Thymus (tissue), 11 donors: ENCODE data around the gene TBC1D10A. TPM values are rescaled to one million over a fixed set of nuclear protein-coding genes. Genes with fewer than 3 reads are reported as not detected.

ENCODE experiments used
- DNase-seq, 9 donors: peaks; one replicate each; pipeline ENCODE4 v3.0.0-alpha.2; 2013; ENCODE audit warnings: low spot score in 9 of 9, low read depth in 6 of 9, missing footprints in 1 of 9
- H3K27ac ChIP-seq, 2 donors: one replicate each; pipeline ENCODE4 v1.5.1; 2013; ENCODE audit warnings: control low read depth in 1 of 2, low read depth in 1 of 2, low read length in 1 of 2, mild to moderate bottlenecking in 1 of 2, moderate library complexity in 1 of 2
- H3K27me3 ChIP-seq, 2 donors: one replicate each; pipeline ENCODE4 v1.5.1; 2013; ENCODE audit warnings: low read length in 1 of 2; ENCODE audit not compliant: control insufficient read depth in 2 of 2, insufficient read depth in 1 of 2
- H3K36me3 ChIP-seq, 2 donors: one replicate each; pipeline ENCODE4 v1.5.1; 2013; ENCODE audit warnings: low read length in 1 of 2, mild to moderate bottlenecking in 1 of 2, moderate library complexity in 1 of 2; ENCODE audit not compliant: control insufficient read depth in 2 of 2, insufficient read depth in 2 of 2
- H3K4me1 ChIP-seq, 2 donors: one replicate each; pipeline ENCODE4 v1.5.1; 2013; ENCODE audit warnings: low read length in 2 of 2; ENCODE audit not compliant: control insufficient read depth in 2 of 2, insufficient read depth in 2 of 2
- H3K4me3 ChIP-seq, 2 donors: one replicate each; pipeline ENCODE4 v1.5.1; 2013; ENCODE audit warnings: low read length in 2 of 2, control low read depth in 1 of 2, mild to moderate bottlenecking in 1 of 2
- H3K9me3 ChIP-seq, 2 donors: one replicate each; pipeline ENCODE4 v1.5.1; 2013; ENCODE audit warnings: low read length in 1 of 2, mild to moderate bottlenecking in 1 of 2; ENCODE audit not compliant: control insufficient read depth in 2 of 2, insufficient read depth in 1 of 2
- WGBS: extraction: QIAGEN DNeasy Blood & Tissue Kit; methylation state at CpG from one replicate; pipeline ENCODE4 v1.1.7; 2013; 5-methylcytosine and 5-hydroxymethylcytosine counted together
- polyA plus RNA-seq: library from polyadenylated mRNA; stranded (reverse); fragments of 200-250 nt; gene quantifications from one replicate; pipeline ENCODE4 v1.2.3, GENCODE V29; 2013
- total RNA-seq: library from RNA; stranded (reverse); fragments of 120-200 nt; gene quantifications from one replicate; pipeline ENCODE4 v1.2.4, GENCODE V29; 2013
- donor health status: healthy.

The TBC1D10A gene
- total and polyA plus RNA-seq, 2 donors: 25.6 to 39.0 TPM

GRCh38 chr22:30326255-30326705 is 461 bp downstream of the TBC1D10A start:
- no peak for DNase-seq

GRCh38 chr22:30325724-30326254 is 952 bp downstream of the TBC1D10A start:
- H3K4me1 ChIP-seq: peaks cover 33 to 56% of the 10 kb centered on the region in 2 donors
- 46% methylated on average over 14 of the region's 14 CpGs for WGBS
- no peaks in the 10 kb centered on the region for H3K27me3 ChIP-seq
- H3K4me3 ChIP-seq: peak overlapping the region; percentile 73 to 89
- H3K27ac ChIP-seq: peak overlapping the region in 1 of 2 donors; percentile 54
- no peaks in the 10 kb centered on the region for H3K9me3 ChIP-seq
- peaks cover 9 to 30% of the 10 kb centered on the region in 2 donors for H3K36me3 ChIP-seq
- DNase-seq: no peak

More at GRCh38 chr22:30326255-30326705, 461 bp downstream of the TBC1D10A start:
- no peaks in the 10 kb centered on the region for H3K9me3 ChIP-seq
- peaks cover 29 to 52% of the 10 kb centered on the region in 2 donors for H3K4me1 ChIP-seq
- H3K4me3 ChIP-seq: peak overlapping the region; percentile 73 to 89
- peak overlapping the region; percentile 43 to 73 for H3K27ac ChIP-seq
- H3K36me3 ChIP-seq: peaks cover 9 to 30% of the 10 kb centered on the region in 2 donors
- no peaks in the 10 kb centered on the region for H3K27me3 ChIP-seq
- WGBS: under 1% methylated on average over 34 of the region's 34 CpGs

- Histone ChIP-seq H3K4me1 (peaks cover 33 to 58% of the 10 kb centered on the region in 2 donors), H3K27ac (peak overlapping the region in 1 of 2 donors; percentile 14), H3K4me3 (peak overlapping the region; percentile 73 to 89), H3K9me3 (no peaks in the 10 kb centered on the region), H3K36me3 (peaks cover 12 to 32% of the 10 kb centered on the region in 2 donors), H3K27me3 (no peaks in the 10 kb centered on the region)
- no peak for DNase-seq
- WGBS: 86% methylated on average over 5 of the region's 5 CpGs
These were observed 1.5 kb downstream of the TBC1D10A start for GRCh38 chr22:30325065-30325720.

- peak in 3 of 9 donors; percentile 56 to 80 (median 56) for DNase-seq
- Histone ChIP-seq H3K36me3 (peaks cover 20 to 41% of the 10 kb centered on the region in 2 donors), H3K9me3 (no peaks in the 10 kb centered on the region), H3K27me3 (no peaks in the 10 kb centered on the region), H3K4me1 (peaks cover 33 to 68% of the 10 kb centered on the region in 2 donors), H3K27ac (peak overlapping the region; percentile 44 to 46), H3K4me3 (peak overlapping the region; percentile 73 to 89)
- WGBS: 28% methylated on average over 8 of the region's 8 CpGs
These were observed 2.6 kb downstream of the TBC1D10A start for GRCh38 chr22:30324014-30324730.

- Histone ChIP-seq H3K9me3 (no peaks in the 10 kb centered on the region), H3K27ac (no peak overlapping the region), H3K36me3 (peaks cover 25 to 40% of the 10 kb centered on the region in 2 donors), H3K27me3 (no peaks in the 10 kb centered on the region), H3K4me3 (no peak overlapping the region), H3K4me1 (peaks cover 33 to 76% of the 10 kb centered on the region in 2 donors)
- 95% methylated on average over 3 of the region's 3 CpGs for WGBS
- DNase-seq: no peak
These were observed 3.5 kb downstream of the TBC1D10A start for GRCh38 chr22:30323246-30323645.

GRCh38 chr22:30321461-30321860 is 5.3 kb downstream of the TBC1D10A start:
- no peaks in the 10 kb centered on the region for H3K27me3 ChIP-seq
- H3K36me3 ChIP-seq: peaks cover 28 to 50% of the 10 kb centered on the region in 2 donors
- WGBS: 99% methylated on average over 2 of the region's 2 CpGs
- no peak for DNase-seq
- no peaks in the 10 kb centered on the region for H3K9me3 ChIP-seq
- no peak overlapping the region for H3K27ac ChIP-seq
- peaks cover 31 to 78% of the 10 kb centered on the region in 2 donors for H3K4me1 ChIP-seq
- no peak overlapping the region for H3K4me3 ChIP-seq

- Histone ChIP-seq H3K4me3 (no peak overlapping the region), H3K4me1 (peaks cover 26 to 80% of the 10 kb centered on the region in 2 donors), H3K36me3 (peaks cover 33 to 49% of the 10 kb centered on the region in 2 donors), H3K27me3 (no peaks in the 10 kb centered on the region), H3K9me3 (no peaks in the 10 kb centered on the region), H3K27ac (no peak overlapping the region)
- no peak for DNase-seq
- WGBS: 98% methylated on average over 3 of the region's 3 CpGs
These were observed 6.7 kb downstream of the TBC1D10A start for GRCh38 chr22:30320021-30320556.

GRCh38 chr22:30318799-30319419 is 7.8 kb downstream of the TBC1D10A start:
- H3K27ac ChIP-seq: no peak overlapping the region
- H3K27me3 ChIP-seq: no peaks in the 10 kb centered on the region
- peaks cover 36 to 51% of the 10 kb centered on the region in 2 donors for H3K36me3 ChIP-seq
- peak in 1 of 9 donors; percentile 41 for DNase-seq
- peaks cover 19 to 80% of the 10 kb centered on the region in 2 donors for H3K4me1 ChIP-seq
- H3K9me3 ChIP-seq: no peaks in the 10 kb centered on the region
- WGBS: 90% methylated on average over 7 of the region's 7 CpGs
- no peak overlapping the region for H3K4me3 ChIP-seq
